ENCODE measurements around the gene ERFE.
"Not testable (repeated sequence)": the region's sequence is repeated elsewhere in the genome, so short reads cannot be mapped to it uniquely, and the experiment has no call there.

The ERFE gene

GRCh38 chr2:238171072-238171431, 12.3 kb downstream of the ERFE start:
- DNase-seq: not testable (repeated sequence)

- DNase-seq: no peak
Measured at GRCh38 chr2:238171575-238172187, 12.9 kb downstream of the ERFE start.

GRCh38 chr2:238172439-238172838, 13.7 kb downstream of the ERFE start:
- no peak for DNase-seq

- no peak for DNase-seq
Measured at GRCh38 chr2:238173692-238174091, 14.9 kb downstream of the ERFE start.

GRCh38 chr2:238174291-238174690, 15.5 kb downstream of the ERFE start:
- DNase-seq: no peak

GRCh38 chr2:238174701-238175100, 15.9 kb downstream of the ERFE start:
- peak; percentile 59 to 64 for DNase-seq

GRCh38 chr2:238176613-238177012, 17.8 kb downstream of the ERFE start:
- no peak for DNase-seq

- DNase-seq: no peak
Measured at GRCh38 chr2:238180554-238180953, 21.8 kb downstream of the ERFE start.

GRCh38 chr2:238182362-238182761, 23.6 kb downstream of the ERFE start:
- no peak for DNase-seq

GRCh38 chr2:238183821-238184220, 25.1 kb downstream of the ERFE start:
- DNase-seq: no peak

GRCh38 chr2:238187618-238188548, 29.1 kb downstream of the ERFE start:
- DNase-seq: no peak

- no peak for DNase-seq
Measured at GRCh38 chr2:238190445-238190844, 31.7 kb downstream of the ERFE start.

- no peak for DNase-seq
Measured at GRCh38 chr2:238202326-238203093, 43.7 kb downstream of the ERFE start.

- peak; percentile 79 to 84 for DNase-seq
Measured at GRCh38 chr2:238203094-238203972, 44.6 kb downstream of the ERFE start, which contains the start of gene ILKAP. ILKAP (minus strand) TSS chr2:238203695; CDS start chr2:238203553, 142 bp downstream.

- DNase-seq: peak in 1 of 2 experiments; percentile 50
Measured at GRCh38 chr2:238203973-238204683, 45.4 kb downstream of the ERFE start.

GRCh38 chr2:238207006-238207405, 48.2 kb downstream of the ERFE start:
- DNase-seq: no peak

- DNase-seq: no peak
Measured at GRCh38 chr2:238216651-238217184, 57.9 kb downstream of the ERFE start.

Measured in SHP77 (cell line).